GM23248 (cell line): ENCODE results near the gene HMX3.

Experiments used
- EZH2 ChIP-seq: fragments of 200-600 bp; sonication (generic); IDR thresholded peaks from 2 replicates; pipeline ENCODE4 v1.6.1; 2018; ENCODE audit warnings: antibody characterized with exemption, mild to moderate bottlenecking; ENCODE audit not compliant: insufficient read depth, poor library complexity, severe bottlenecking
- EZH2phosphoT487 ChIP-seq: fragments of 200-600 bp; sonication (generic); IDR thresholded peaks from 2 replicates; pipeline ENCODE4 v1.6.1; 2018; ENCODE audit warnings: antibody characterized with exemption, moderate library complexity, mild to moderate bottlenecking, low read depth; ENCODE audit not compliant: insufficient read depth

DNA sequence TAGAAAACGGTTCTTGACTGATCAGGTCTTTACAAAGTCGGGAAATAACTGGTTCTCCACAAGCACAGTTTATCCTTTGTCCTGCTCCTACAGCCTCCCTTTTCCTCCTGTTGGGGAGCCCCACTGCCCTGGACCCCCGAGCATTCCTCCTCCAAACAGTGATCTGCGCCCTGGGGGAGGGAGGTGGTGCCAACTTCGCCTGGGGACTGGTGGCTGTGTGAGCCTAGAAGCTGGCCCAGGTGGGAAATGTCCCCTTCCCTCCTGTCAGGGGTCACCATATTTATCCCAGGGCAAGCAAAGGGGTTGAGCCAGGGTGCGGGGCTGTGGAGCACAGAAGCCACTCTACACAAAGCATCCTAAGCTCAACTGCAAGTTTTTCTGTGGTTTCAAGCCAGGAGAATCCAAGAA, 5.2 kb downstream of the HMX3 start:
- TF ChIP-seq EZH2 (peak; percentile 21), EZH2phosphoT487 (no peak)
